HepG2 (cell line): ENCODE data around the gene CLPSL2. TPM values are rescaled to one million over a fixed set of nuclear protein-coding genes. Genes with fewer than 3 reads are reported as not detected.

Experiments
- ARNT2 ChIP-seq: sonication (generic); formaldehyde crosslinking; IDR thresholded peaks from 2 replicates; pipeline ENCODE4 v1.8.0; 2022; ENCODE audit warnings: mild to moderate bottlenecking, low read depth, missing genetic modification reagents, moderate library complexity
- CAMTA2 ChIP-seq: sonication (generic); formaldehyde crosslinking; IDR thresholded peaks from 2 replicates; pipeline ENCODE4 v1.4.0; 2020; ENCODE audit warnings: mild to moderate bottlenecking, missing genetic modification reagents, borderline replicate concordance
- CEBPG ChIP-seq: IDR thresholded peaks from 2 replicates; pipeline ENCODE4 v1.6.1; 2016
- CREB3 ChIP-seq: sonication (generic); formaldehyde crosslinking; IDR thresholded peaks from 2 replicates; pipeline ENCODE4 v1.5.0; 2020; ENCODE audit warnings: missing genetic modification reagents
- FOSL1 ChIP-seq: sonication (generic); formaldehyde crosslinking; IDR thresholded peaks from 2 replicates; pipeline ENCODE4 v1.9.0; 2021; ENCODE audit warnings: missing genetic modification reagents, borderline replicate concordance
- KLF15 ChIP-seq: sonication (generic); formaldehyde crosslinking; IDR thresholded peaks from 2 replicates; pipeline ENCODE4 v1.8.1; 2023; ENCODE audit warnings: borderline replicate concordance, mild to moderate bottlenecking, inconsistent platforms, missing genetic modification reagents, mixed read lengths
- MAFF ChIP-seq: IDR thresholded peaks from 2 replicates; pipeline ENCODE4 v1.6.1; 2011; ENCODE audit warnings: low read depth, low read length, improper control_type of control experiment
- MED13 ChIP-seq: sonication (generic); formaldehyde crosslinking; IDR thresholded peaks from 2 replicates; pipeline ENCODE4 v1.5.0; 2020; ENCODE audit warnings: missing genetic modification reagents
- PHB2 ChIP-seq: fragments of 450-650 bp; IDR thresholded peaks from 2 replicates; pipeline ENCODE4 v1.6.1; 2018; ENCODE audit not compliant: partially characterized antibody
- RORA ChIP-seq: sonication (generic); formaldehyde crosslinking; IDR thresholded peaks from 2 replicates; pipeline ENCODE4 v1.5.0; 2020; ENCODE audit warnings: mild to moderate bottlenecking, missing genetic modification reagents, moderate library complexity
- TAF1 ChIP-seq: sonication (generic); formaldehyde crosslinking; IDR thresholded peaks from 2 replicates; pipeline ENCODE4 v1.4.0; 2020; ENCODE audit warnings: missing genetic modification reagents
- TFE3 ChIP-seq: IDR thresholded peaks from 2 replicates; pipeline ENCODE4 v1.6.1; 2016
- TGIF2 ChIP-seq: IDR thresholded peaks from 2 replicates; pipeline ENCODE4 v1.6.1; 2016; ENCODE audit warnings: control low read depth, missing compliant biosample characterization
- ZBTB42 ChIP-seq: sonication (generic); formaldehyde crosslinking; IDR thresholded peaks from 2 replicates; pipeline ENCODE4 v1.5.0; 2020; ENCODE audit warnings: mild to moderate bottlenecking, missing genetic modification reagents
- ZNF12 ChIP-seq: sonication (generic); formaldehyde crosslinking; IDR thresholded peaks from 2 replicates; pipeline ENCODE4 v1.5.0; 2020; ENCODE audit warnings: missing genetic modification reagents
- ZNF329 ChIP-seq: sonication (generic); formaldehyde crosslinking; IDR thresholded peaks from 2 replicates; pipeline ENCODE4 v1.9.0; 2021; ENCODE audit warnings: low read depth, mild to moderate bottlenecking, missing genetic modification reagents
- ZNF430 ChIP-seq: sonication (generic); formaldehyde crosslinking; IDR thresholded peaks from 2 replicates; pipeline ENCODE4 v1.9.0; 2021; ENCODE audit warnings: mild to moderate bottlenecking, missing genetic modification reagents
- ZNF484 ChIP-seq: sonication (generic); formaldehyde crosslinking; IDR thresholded peaks from 2 replicates; pipeline ENCODE4 v1.5.1; 2020; ENCODE audit warnings: mild to moderate bottlenecking, low read depth, missing genetic modification reagents, borderline replicate concordance
- ZNF546 ChIP-seq: sonication (generic); formaldehyde crosslinking; conservative IDR thresholded peaks from 2 replicates; pipeline ENCODE4 v1.8.1; 2023; ENCODE audit warnings: mild to moderate bottlenecking, missing genetic modification reagents
- ZNF777 ChIP-seq: sonication (generic); formaldehyde crosslinking; IDR thresholded peaks from 2 replicates; pipeline ENCODE4 v1.4.0; 2020; ENCODE audit warnings: missing genetic modification reagents
- ZNF788 ChIP-seq: sonication (generic); formaldehyde crosslinking; IDR thresholded peaks from 2 replicates; pipeline ENCODE4 v1.5.0; 2020; ENCODE audit warnings: mild to moderate bottlenecking, missing genetic modification reagents, borderline replicate concordance
- ZNF850 ChIP-seq: sonication (generic); formaldehyde crosslinking; conservative IDR thresholded peaks from 2 replicates; pipeline ENCODE4 v1.9.0; 2021; ENCODE audit warnings: mild to moderate bottlenecking, missing genetic modification reagents
- ZSCAN30 ChIP-seq: sonication (generic); formaldehyde crosslinking; IDR thresholded peaks from 2 replicates; pipeline ENCODE4 v1.5.0; 2020; ENCODE audit warnings: mild to moderate bottlenecking, missing genetic modification reagents
- polyA plus RNA-seq, 8 experiments: library from polyadenylated mRNA; depleted of rRNA in 3 of 8; stranded (reverse) in 7 of 8; unstranded in 1 of 8; fragments of >200 nt; fragmentation: Illumina TruSeq in 4 of 8; extraction: Trizol in 4 of 8; gene quantifications; 2 replicates each; pipeline versions ENCODE4 v1.2.1 to v1.2.3, GENCODE V29; 2011 to 2016; ENCODE audit warnings: low read depth in 4 of 8, missing spikeins in 1 of 8, mixed read lengths in 1 of 8; ENCODE audit not compliant: insufficient read depth in 1 of 8
- total RNA-seq, 5 experiments: library from RNA; depleted of rRNA; stranded (reverse); fragments of >200 nt; fragmentation: Illumina TruSeq; extraction: Trizol; gene quantifications; 2 replicates each; pipeline ENCODE4 v1.2.3, GENCODE V29; 2016; ENCODE audit warnings: low read depth in 1 of 5
- TF ChIP-seq, protein P1 (sequence below): sonication (generic); formaldehyde crosslinking; IDR thresholded peaks from 2 replicates; pipeline ENCODE4 v1.4.0; 2020; ENCODE audit warnings: mild to moderate bottlenecking, missing genetic modification reagents
- TF ChIP-seq, protein P2 (sequence below): IDR thresholded peaks from 2 replicates; pipeline ENCODE4 v1.6.1; 2016; ENCODE audit warnings: mild to moderate bottlenecking
- TF ChIP-seq, protein P3 (sequence below): sonication (generic); formaldehyde crosslinking; IDR thresholded peaks from 2 replicates; pipeline ENCODE4 v1.5.0; 2020; ENCODE audit warnings: missing genetic modification reagents, mild to moderate bottlenecking, borderline replicate concordance

The CLPSL2 gene
- total and polyA plus RNA-seq, 2 of the 13 experiments (the other 11 are each of a cell fraction or from before 2014, with no cell fraction given) = not detected

DNA sequence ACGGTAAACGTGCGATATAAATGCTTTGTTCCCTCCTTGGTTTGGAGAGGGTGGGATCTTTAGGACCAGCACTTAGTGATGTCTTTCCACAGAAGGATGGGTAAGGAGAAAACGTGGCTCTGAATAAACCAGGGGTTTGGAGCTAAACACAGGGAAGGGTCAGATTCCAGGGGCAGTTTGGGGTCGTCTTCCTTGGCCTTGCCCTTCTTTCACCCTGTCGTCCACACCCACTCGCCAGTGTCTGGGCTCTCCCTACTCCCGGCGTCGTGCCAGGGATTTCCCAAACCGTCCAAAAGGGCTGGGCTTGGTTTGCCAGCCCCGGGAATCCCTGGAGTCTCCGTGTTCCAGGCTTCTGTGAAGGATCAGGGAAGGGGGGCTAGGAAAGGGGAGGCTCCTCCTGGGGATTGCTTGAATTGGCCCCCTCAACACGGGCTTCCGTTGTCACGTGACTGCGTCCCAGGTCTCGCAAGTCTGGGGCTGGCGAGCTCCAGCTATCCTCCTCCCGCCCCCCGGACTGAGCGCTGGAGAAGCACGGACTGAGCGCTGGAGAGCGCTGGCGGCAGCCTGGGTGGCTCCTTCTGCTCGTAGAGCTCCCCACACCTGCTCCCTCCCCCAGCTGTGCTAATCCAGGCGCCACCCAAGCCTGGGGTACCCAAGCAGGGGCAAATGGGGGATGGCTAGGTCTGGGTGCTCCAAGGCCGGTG lies 49.0 kb upstream of the CLPSL2 start (continued):
- TF ChIP-seq ZNF546 (CRISPR knock-in tag) (no peak), FOSL1 (CRISPR knock-in tag) (no peak), TGIF2 (CRISPR knock-in tag) (no peak), ARNT2 (CRISPR knock-in tag) (0 out of 2 replicates have a peak, but pooled peaks have one; percentile 37), KLF15 (CRISPR knock-in tag) (no peak), ZNF12 (CRISPR knock-in tag) (0 out of 2 replicates have a peak, but pooled peaks have one; percentile 49), TFE3 (peak; percentile 74), ZNF484 (CRISPR knock-in tag) (no peak), PHB2 (no peak), ZNF430 (CRISPR knock-in tag) (no peak), TAF1 (CRISPR knock-in tag) (peak; percentile 53; the same call in 1 of the 2 replicates), ZNF329 (CRISPR knock-in tag) (no peak), ZNF850 (CRISPR knock-in tag) (no peak), ZBTB42 (CRISPR knock-in tag) (0 out of 2 replicates have a peak, but pooled peaks have one; percentile 19), CREB3 (CRISPR knock-in tag) (no peak), ZSCAN30 (0 out of 2 replicates have a peak, but pooled peaks have one; percentile 24), MED13 (CRISPR knock-in tag) (no peak), ZNF777 (CRISPR knock-in tag) (no peak), RORA (CRISPR knock-in tag) (no peak), CAMTA2 (CRISPR knock-in tag) (0 out of 2 replicates have a peak, but pooled peaks have one; percentile 85), ZNF788 (CRISPR knock-in tag) (peak; percentile 53; the same call in 1 of the 2 replicates), CEBPG (CRISPR knock-in tag) (no peak), MAFF (no peak)
- TF ChIP-seq, protein P1, sequence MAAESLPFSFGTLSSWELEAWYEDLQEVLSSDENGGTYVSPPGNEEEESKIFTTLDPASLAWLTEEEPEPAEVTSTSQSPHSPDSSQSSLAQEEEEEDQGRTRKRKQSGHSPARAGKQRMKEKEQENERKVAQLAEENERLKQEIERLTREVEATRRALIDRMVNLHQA = no peak
- TF ChIP-seq, protein P2, sequence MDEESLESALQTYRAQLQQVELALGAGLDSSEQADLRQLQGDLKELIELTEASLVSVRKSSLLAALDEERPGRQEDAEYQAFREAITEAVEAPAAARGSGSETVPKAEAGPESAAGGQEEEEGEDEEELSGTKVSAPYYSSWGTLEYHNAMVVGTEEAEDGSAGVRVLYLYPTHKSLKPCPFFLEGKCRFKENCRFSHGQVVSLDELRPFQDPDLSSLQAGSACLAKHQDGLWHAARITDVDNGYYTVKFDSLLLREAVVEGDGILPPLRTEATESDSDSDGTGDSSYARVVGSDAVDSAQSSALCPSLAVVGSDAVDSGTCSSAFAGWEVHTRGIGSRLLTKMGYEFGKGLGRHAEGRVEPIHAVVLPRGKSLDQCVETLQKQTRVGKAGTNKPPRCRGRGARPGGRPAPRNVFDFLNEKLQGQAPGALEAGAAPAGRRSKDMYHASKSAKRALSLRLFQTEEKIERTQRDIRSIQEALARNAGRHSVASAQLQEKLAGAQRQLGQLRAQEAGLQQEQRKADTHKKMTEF (CRISPR knock-in tag) = no peak; the same call in 1 of the 2 replicates
- TF ChIP-seq, protein P3, sequence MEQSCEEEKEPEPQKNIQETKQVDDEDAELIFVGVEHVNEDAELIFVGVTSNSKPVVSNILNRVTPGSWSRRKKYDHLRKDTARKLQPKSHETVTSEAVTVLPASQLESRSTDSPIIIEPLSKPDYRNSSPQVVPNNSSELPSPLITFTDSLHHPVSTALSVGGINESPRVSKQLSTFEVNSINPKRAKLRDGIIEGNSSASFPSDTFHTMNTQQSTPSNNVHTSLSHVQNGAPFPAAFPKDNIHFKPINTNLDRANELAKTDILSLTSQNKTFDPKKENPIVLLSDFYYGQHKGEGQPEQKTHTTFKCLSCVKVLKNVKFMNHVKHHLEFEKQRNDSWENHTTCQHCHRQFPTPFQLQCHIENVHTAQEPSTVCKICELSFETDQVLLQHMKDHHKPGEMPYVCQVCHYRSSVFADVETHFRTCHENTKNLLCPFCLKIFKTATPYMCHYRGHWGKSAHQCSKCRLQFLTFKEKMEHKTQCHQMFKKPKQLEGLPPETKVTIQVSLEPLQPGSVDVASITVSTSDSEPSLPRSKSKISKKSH = 0 out of 2 replicates have a peak, but pooled peaks have one; percentile 31
